Activated B cell treated with CpG ODN at 0.5 μM for 24 hours (primary cell): Measurements from ENCODE around the gene RBMS3. TPM values are rescaled to one million over a fixed set of nuclear protein-coding genes. Genes with fewer than 3 reads are reported as not detected.

ENCODE experiments used
- ATAC-seq: fragments of 200-7000 bp; cut with Tn5 transposase; one replicate; pipeline ENCODE4 v1.10.0; 2021; ENCODE audit warnings: low read depth, mild to moderate bottlenecking, moderate library complexity
- CTCF ChIA-PET: fragments of 350-600 bp; sonication (Branson Sonifier 250); formaldehyde crosslinking; loops from one replicate; lab custom pipeline; 2021; ENCODE audit warnings: antibody characterized with exemption; lab: Charles Lee
- POLR2A ChIA-PET: fragments of 350-600 bp; sonication (Branson Sonifier 250); formaldehyde crosslinking; loops from one replicate; lab custom pipeline; 2021; ENCODE audit warnings: antibody characterized with exemption; lab: Charles Lee
- DNase-seq: peaks from one replicate; pipeline ENCODE4 v3.0.0; 2022
- H3K27ac Mint-ChIP-seq: one replicate; pipeline ENCODE4 v1.8.0; 2020; ENCODE audit warnings: mixed read lengths
- H3K27me3 Mint-ChIP-seq: one replicate; pipeline ENCODE4 v1.8.0; 2021; ENCODE audit warnings: mixed read lengths
- H3K36me3 Mint-ChIP-seq: one replicate; pipeline ENCODE4 v1.8.0; 2021; ENCODE audit warnings: low read depth, mixed read lengths
- H3K4me1 Mint-ChIP-seq: one replicate; pipeline ENCODE4 v1.8.0; 2021; ENCODE audit warnings: mixed read lengths
- H3K4me3 Mint-ChIP-seq: one replicate; pipeline ENCODE4 v1.8.0; 2020; ENCODE audit warnings: mild to moderate bottlenecking, mixed read lengths
- H3K9me3 Mint-ChIP-seq: one replicate; pipeline ENCODE4 v1.8.0; 2020; ENCODE audit warnings: mixed read lengths
- intact Hi-C: fragments of 100-400 bp; cut with micrococcal nuclease; formaldehyde crosslinking; loops from one replicate; pipeline ENCODE4 v1.15.1; 2024
- total RNA-seq: library from RNA; stranded (reverse); gene quantifications from 2 replicates; pipeline ENCODE4 v1.2.3, GENCODE V29; 2022
- TF ChIP-seq, protein P1 (sequence below): fragments of 200-600 bp; IDR thresholded peaks from one replicate; pipeline ENCODE4 v1.8.0; 2022; ENCODE audit warnings: antibody characterized with exemption, mild to moderate bottlenecking

Gene RBMS3
- total RNA-seq, 1 donor from 2014 or later: 0.31 TPM

DNA sequence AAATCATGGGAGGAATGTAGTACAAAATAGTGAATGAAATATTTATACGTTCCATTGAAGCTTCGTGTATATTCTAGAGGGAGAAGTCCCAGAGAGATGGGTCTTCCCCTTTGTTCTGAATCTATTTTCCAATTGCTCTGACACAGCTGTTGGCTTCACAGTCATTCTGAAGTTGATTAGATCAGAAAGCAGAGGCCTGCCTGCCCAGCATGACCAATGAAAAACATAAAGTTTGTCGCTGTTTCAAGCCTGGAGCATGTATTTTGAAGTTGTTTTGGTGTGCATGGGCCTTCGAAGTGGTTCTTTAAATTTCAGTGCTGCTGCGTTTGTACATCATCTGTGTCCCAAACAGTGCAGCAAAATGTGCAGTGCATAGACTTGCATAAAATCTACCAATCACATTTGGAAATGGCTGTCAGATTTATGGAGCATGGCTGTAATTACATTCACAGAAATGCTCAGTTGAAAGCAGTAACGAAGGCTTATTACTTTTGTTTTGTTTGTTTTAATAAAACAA, 31.0 kb upstream of the RBMS3 start:
- H3K27ac Mint-ChIP-seq: no peak overlapping the region
- H3K27me3 Mint-ChIP-seq: no peaks in the 10 kb centered on the region
- DNase-seq: no peak
- intact Hi-C loops: no loop called here
- no peaks in the 10 kb centered on the region for H3K4me1 Mint-ChIP-seq
- no peaks in the 10 kb centered on the region for H3K36me3 Mint-ChIP-seq
- H3K9me3 Mint-ChIP-seq: peaks cover 4% of the 10 kb centered on the region
- TF ChIP-seq, protein P1, sequence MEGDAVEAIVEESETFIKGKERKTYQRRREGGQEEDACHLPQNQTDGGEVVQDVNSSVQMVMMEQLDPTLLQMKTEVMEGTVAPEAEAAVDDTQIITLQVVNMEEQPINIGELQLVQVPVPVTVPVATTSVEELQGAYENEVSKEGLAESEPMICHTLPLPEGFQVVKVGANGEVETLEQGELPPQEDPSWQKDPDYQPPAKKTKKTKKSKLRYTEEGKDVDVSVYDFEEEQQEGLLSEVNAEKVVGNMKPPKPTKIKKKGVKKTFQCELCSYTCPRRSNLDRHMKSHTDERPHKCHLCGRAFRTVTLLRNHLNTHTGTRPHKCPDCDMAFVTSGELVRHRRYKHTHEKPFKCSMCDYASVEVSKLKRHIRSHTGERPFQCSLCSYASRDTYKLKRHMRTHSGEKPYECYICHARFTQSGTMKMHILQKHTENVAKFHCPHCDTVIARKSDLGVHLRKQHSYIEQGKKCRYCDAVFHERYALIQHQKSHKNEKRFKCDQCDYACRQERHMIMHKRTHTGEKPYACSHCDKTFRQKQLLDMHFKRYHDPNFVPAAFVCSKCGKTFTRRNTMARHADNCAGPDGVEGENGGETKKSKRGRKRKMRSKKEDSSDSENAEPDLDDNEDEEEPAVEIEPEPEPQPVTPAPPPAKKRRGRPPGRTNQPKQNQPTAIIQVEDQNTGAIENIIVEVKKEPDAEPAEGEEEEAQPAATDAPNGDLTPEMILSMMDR: no peak
- ATAC-seq: no peak
- POLR2A ChIA-PET: no interaction called here
- no peak overlapping the region for H3K4me3 Mint-ChIP-seq
- CTCF ChIA-PET: no interaction called here

DNA sequence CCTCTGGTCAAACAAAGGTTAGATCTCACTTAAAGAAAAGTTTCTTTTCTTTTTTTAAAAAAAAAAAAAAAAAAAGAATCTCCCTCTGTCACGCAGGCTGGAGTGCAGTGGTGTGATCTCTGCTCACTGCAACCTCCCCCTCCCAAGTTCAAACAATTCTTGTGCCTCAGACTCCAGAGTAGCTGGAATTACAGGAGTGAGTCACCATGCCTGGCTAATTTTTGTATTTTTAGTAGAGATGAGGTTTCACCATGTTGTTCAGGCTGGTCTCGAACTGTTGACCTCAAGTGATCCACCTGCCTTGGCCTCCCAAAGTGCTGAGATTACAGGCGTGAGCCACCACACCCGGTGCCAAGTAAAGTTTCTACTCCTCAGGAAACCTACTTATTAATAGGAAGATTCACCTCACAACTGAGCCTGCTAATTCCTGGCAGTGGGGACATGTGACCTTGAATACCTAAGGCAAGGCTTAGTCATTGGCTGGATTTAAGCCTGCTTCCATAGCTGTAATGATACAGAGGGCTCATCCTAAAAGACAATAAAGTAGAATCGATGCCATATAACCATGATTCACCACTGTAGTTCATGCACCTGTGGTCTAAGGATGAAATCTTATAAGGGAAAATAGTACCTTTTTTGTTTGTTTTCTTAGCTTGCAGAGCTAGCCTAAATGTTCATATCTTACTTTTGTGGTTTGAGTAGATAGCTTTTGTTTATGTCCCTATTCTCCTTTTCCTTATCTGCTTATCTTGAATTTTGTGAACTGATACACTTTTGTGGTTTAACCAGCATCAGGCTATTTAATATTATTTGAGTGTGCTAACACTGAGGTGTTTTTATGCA, 24.8 kb upstream of the RBMS3 start:
- POLR2A ChIA-PET: no interaction called here
- H3K27me3 Mint-ChIP-seq: no peaks in the 10 kb centered on the region
- intact Hi-C loops: no loop called here
- no peaks in the 10 kb centered on the region for H3K4me1 Mint-ChIP-seq
- no peaks in the 10 kb centered on the region for H3K36me3 Mint-ChIP-seq
- ATAC-seq: no peak
- no peak overlapping the region for H3K27ac Mint-ChIP-seq
- TF ChIP-seq, protein P1: no peak
- CTCF ChIA-PET: no interaction called here
- H3K4me3 Mint-ChIP-seq: no peak overlapping the region
- peaks cover 4% of the 10 kb centered on the region for H3K9me3 Mint-ChIP-seq
- DNase-seq: no peak

DNA sequence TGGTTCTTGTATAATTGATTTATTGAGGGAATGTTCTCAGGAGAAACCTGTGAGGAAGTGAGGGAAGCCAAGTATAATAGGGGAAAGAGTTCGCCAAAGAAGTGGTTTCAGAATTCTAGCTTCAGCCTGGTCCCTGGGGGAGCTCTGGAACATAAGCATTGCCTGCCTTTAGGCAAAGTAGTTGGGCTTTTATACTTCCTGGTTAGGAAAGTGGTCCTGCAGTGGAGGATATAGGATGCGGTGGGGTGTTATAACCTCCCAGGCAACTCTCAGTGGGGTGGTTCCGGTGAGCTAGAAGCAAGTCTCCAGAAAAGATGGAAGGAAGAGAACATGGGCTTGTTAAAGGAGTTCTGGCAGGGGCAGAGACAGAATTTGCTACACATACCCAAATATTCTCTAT, 22.7 kb upstream of the RBMS3 start:
- H3K27me3 Mint-ChIP-seq: no peaks in the 10 kb centered on the region
- no peak overlapping the region for H3K4me3 Mint-ChIP-seq
- H3K27ac Mint-ChIP-seq: no peak overlapping the region
- TF ChIP-seq, protein P1: no peak
- ChIA-PET CTCF (no interaction called here), POLR2A (no interaction called here)
- intact Hi-C loops: no loop called here
- H3K36me3 Mint-ChIP-seq: no peaks in the 10 kb centered on the region
- H3K9me3 Mint-ChIP-seq: peaks cover 4% of the 10 kb centered on the region
- no peak for DNase-seq
- no peak for ATAC-seq
- no peaks in the 10 kb centered on the region for H3K4me1 Mint-ChIP-seq

DNA sequence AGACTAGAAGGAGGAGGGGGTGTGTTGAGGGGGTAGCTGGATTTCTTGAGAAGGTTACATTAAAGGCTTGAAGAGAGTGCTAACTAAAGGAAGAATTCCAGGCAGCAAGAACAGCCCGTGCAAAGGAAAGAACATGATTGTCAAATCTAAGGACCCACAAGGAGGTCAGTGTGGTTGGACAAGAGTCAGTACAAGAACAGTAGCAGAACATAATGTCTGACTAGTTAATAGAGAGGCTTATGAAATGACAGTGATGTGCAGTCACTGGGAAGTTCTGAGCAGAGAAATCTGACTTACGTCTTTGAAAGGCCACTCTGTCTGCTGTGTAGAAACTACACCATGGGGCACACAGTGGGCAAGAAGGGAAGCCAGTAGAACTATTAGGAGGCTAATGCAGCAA, 19.8 kb upstream of the RBMS3 start:
- no peaks in the 10 kb centered on the region for H3K36me3 Mint-ChIP-seq
- CTCF ChIA-PET: no interaction called here
- POLR2A ChIA-PET: no interaction called here
- no peak for DNase-seq
- no peak overlapping the region for H3K27ac Mint-ChIP-seq
- intact Hi-C loops: no loop called here
- TF ChIP-seq, protein P1: no peak
- no peak overlapping the region for H3K4me3 Mint-ChIP-seq
- ATAC-seq: no peak
- H3K4me1 Mint-ChIP-seq: no peaks in the 10 kb centered on the region
- H3K9me3 Mint-ChIP-seq: no peaks in the 10 kb centered on the region
- H3K27me3 Mint-ChIP-seq: no peaks in the 10 kb centered on the region

DNA sequence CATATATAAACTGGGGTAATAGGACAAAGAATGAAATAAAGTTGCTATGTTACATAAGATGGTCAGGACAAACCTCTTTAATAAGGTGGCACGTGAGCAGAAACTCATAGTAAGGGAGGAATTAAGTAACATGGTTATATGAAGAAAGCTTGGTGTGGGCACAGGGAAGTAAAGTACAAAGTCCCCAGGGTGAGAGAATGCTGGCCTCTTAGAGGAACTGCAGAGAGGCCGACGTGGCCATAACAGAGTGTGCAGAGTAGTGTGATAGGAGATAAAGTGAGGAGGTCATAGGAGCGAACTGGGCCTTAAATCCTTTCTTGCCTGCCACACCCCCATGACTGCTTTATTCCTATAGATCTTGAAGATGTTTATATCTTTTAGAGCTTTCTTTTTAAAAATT, 17.4 kb upstream of the RBMS3 start:
- no peak overlapping the region for H3K4me3 Mint-ChIP-seq
- ATAC-seq: no peak
- POLR2A ChIA-PET: no interaction called here

More for the DNA sequence above, 17.4 kb upstream of the RBMS3 start:
- intact Hi-C loops: no loop called here
- no peak for DNase-seq
- CTCF ChIA-PET: no interaction called here
- Mint-ChIP-seq H3K4me1 (no peaks in the 10 kb centered on the region), H3K27me3 (no peaks in the 10 kb centered on the region), H3K9me3 (no peaks in the 10 kb centered on the region), H3K27ac (no peak overlapping the region), H3K36me3 (no peaks in the 10 kb centered on the region)
- TF ChIP-seq, protein P1: no peak
